ENCODE results near the gene STAU1.
A peak's percentile ranks its signal among the peaks of the same experiment; 100 is the strongest.
"Not testable (repeated sequence)": the region's sequence is repeated elsewhere in the genome, so short reads cannot be mapped to it uniquely, and the experiment has no call there.

STAU1 gene

DNA sequence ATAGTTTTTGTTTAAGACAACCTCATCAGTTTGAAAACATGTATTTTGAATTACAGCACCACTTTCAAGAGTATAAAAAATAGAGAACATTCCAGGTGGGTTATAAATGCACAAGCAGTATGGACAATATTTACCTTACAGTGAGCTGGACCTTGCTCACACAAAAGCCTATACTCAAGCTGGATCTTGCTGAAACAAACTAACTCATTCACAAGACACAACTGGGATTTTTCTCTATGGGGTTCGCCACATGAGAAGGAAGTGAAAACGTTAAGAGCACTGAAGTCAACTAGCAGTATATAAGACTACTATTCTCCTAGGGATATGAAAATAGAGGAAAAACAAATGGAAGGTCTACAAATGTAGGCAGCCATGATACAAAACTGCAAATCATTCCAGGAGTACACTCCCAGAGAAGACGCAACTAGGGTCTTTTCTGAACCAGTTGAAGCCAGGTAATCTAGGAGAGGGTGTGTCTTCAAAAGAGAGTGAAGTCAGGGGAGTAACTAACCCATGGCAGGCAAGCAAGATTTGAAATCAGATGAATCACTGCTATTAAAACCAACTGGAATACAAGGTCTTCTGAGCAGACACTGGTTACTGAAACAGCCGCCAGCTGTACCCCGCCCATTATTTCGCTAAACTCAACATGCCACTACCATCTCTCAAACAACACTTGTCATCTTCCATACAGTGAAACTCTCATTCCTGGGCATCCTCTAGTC is 26.5 kb downstream of the STAU1 start:
- DNase-seq, result no peak

DNA sequence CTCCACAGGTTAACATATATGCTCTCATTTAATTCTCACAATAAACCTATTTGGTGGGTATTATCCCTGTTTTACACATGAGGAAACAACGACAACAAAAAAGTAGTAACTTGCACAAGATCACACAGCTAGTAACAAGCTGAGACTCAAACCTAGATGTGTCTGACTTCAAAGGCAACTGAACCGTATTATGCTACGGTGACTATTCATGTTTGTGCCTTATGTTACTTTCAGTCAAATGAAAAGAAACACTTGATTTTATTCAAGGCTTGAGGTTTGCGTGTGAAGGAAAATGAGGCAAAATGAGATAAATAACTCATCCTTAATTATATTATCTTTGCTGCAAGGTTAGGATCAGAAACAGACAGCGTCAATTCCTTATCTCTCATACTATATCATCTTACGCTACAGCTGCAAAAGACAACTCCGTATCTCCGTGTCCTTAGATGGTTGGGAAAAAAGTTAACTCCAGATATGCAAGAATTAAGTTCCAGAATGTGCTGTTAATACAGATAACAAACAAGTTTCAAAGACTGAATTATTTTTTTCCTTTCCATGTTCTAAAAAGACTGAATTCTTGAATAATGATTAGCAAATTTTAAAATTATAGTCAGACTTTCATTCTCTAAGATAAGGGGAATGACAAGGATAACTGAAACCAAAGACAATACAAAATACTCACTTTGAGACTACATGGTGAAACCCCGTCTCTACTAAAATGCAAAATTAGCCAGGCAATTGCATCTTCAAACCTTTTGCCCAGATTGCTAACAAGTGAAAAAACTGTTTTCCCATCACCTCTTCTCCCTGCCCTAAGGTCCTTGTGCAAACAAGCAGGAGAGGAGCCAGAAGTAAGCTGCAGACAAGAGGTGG is 27.8 kb downstream of the STAU1 start:
- no peak for DNase-seq

DNA sequence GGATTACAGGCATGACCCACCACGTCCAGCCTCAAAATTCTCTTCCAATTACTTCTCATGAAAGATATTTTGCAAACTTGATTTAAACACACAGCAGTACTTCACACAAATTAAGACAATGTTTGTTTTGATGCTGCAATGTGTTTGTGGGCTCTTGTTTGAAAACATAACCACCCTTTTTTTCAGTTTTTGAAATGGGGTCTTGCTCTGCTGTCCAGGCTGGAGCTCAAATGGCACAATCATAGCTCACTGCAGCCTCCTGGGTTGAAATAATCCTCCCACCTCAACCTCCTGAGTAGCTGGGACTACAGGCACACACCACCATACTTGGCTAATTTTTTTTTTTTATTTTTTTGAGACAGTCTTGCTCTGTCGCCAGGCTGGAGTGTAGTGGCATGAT is 31.0 kb downstream of the STAU1 start:
- DNase-seq, result no peak

DNA sequence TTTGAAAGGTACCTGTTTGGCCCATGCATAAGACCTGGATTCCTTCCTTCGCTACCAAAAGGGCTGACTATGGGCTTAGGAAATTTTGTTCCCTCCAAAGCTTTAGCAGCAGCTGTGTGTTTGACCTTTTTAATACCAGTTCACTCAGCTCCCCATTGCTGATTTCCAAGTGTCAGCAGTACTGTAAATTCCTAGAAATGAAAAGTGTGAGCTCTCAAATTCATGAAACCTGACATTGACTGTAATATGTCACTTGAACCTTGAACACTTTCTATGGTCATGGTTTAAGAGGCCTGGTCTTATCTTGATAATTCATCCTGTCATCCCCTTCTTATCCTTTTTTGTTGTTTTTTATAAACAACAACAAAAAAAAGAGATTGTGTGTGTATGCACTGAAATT is 31.7 kb downstream of the STAU1 start:
- DNase-seq, result no peak

DNA sequence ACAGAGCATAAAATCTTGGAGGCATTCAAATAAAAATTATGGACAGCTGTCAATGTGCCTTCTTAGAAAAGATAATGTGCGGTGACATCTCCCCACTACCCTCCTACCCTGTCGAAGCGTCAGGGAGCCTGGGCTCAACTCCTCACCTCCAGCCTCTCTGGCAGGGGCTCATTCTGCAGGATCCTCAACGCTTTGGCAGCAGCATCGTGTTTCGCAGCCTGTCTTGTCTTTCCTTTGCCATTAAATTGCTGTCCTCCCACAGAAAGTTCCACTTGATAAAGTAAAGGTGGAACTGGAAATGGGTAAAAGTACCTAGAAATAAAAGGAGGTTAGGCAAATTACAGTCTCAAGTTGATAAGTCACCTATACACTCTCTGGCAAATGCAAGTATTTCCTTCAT is 36.7 kb downstream of the STAU1 start:
- no peak for DNase-seq

DNA sequence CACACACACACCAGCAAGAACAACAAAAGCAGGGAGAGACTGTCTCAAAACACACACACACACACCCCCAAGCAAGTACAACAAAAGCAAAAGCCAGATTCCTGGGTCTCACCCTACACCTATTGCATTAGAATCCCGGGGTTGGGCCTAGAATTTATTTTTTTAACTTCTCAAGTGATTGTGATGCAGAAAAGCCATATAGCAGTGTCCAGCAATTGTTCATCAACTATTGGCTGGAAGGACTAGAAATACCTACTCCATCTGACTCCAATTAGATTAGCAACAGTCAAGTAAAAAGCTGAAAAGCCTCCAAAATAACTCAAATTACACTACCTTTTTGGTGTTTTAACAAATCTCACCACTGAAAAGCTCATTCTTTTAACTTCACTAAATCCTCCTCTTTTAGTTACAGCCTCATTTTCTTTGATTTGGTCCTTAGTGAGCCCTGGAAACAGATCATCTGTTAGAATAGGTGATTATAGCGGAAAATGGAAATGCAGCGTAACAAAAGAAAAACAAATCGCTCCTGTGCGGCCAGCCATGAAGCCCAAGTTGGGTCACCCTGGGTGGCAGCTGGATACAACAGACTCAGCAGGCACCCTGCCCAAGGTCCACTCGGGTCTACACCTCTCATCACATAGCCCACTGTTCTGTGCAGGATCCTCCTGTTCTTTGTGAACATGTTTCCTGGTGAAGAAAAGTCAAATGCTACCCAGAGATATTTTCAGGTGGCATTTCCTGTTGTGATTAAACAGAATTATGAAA is 38.7 kb downstream of the STAU1 start:
- no peak for DNase-seq

DNA sequence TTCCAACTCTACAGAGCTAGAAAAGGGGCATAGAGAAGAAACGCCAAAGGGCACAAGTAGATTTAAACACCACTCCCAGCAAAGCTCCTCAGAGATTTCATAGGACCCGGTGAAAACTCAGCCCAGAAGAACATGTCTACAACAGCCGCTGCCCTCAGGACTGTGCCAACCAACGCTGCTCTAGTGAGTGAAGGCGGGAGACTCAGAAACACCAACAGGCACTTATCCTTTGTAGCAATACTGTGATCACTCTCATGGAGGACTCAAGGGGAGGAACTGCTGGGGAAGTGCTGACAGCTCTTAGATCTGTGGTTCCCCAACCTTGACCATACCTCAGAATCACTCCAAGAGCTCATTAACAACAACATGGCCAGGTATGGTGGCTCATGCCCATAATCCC is 39.5 kb downstream of the STAU1 start:
- DNase-seq, result no peak

DNA sequence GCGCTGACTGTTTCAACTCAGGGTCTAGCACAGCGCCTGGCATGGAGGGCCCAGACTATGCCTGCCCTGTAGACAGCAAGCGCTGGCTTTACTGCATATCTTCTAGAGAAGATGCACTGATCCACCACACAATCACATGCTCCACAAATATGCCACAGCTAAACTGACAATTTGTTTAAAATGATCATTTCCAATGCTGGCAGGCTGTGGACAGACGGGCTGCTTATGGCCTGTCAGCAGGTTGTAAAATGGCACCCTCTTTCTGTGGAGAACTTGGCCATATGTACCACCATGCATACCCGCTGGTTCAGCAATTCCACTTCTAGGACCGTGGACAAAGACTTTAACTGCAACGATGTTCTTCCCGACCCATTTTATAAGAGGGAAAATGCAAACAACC is 40.8 kb downstream of the STAU1 start:
- DNase-seq, result no peak

DNA sequence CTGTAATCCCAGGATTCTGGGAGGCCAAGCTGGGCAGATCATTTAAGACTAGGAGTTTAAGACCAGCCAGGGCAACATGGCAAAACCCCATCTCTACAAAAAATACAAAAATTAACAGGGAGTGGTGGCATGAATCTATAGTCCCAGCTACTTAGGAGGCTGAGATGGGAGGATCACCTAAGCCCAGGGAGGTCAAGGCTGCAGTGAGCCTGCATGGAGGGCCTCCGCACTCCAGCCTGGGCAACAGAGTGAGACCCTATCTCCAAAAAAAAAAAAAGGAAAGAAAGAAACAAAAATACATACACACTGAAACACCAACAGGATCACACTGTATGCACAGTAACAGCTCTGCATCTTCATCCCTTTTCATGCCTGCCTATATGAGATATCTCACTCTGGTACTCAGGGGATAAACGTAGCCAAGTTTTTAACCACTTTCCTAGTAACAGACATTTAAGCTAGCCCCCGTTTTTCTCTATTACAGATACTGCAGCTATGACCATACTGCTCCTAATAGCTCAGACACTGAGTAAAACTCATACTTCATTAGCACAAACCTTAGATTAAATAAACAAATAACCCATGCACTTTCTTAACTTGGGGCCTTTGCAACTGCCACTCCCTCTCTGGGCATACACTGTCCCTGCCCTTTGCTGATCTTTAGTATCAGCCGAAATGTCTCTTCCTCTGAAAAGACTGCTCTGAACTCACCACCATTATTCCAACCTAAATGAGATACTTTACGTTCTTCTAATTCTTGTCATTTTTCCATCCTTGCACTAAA is 41.5 kb downstream of the STAU1 start:
- no peak for DNase-seq

DNA sequence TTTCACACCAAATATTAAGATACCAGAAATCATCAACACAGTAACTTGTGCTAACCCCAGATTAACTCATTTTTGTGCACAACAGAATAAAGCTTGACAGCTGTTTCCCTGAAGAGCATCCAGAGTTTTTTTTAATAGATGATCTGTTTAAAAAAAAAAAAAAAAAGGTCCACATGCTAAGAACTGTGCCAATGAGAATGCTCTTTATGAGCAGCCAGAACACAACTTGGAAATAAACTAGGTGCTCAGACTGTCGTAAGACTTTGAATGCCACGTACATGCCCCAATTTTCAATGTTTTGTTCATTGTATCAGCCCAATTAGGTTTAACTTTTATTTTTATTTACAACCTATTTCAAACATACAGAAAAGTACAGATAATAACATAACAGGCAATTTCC is 47.3 kb downstream of the STAU1 start:
- no peak for DNase-seq

DNA sequence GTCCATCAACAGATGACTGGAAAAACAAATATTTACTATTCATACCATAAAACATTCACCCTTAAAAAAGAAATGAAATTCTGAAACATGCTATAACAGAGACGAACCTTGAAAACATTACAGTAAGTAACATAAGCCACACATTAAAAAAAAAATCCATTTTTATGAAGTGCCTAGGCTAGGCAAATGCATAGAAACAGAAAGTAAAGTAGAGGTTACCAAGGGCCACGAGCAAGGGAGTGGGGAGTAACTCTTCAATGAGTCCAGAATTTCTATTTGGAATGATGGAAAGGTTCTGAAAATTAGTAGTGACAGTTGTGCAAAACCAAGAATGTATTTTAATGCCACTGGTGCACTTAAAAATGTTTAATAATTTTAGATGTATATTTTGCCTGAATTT is 47.7 kb downstream of the STAU1 start:
- DNase-seq, result no peak

DNA sequence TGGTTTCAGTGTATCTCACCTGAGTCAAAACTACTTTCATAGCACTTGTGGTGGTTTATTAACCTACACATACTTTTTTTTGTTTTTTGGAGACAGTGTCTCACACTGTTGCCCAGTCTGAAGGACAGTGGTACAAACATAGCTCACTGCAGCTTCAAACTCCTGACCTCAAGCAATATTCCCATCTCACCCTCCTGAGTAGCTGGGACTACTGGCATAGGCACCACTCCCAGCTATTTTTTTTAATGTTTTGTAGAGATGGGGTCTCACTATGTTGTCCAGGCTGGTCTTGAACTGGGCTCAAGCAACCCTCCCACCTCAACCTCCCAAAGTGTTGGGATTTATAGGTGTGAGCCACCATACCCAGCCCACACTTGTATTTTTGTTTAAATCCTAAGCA is 49.7 kb downstream of the STAU1 start:
- no peak for DNase-seq

DNA sequence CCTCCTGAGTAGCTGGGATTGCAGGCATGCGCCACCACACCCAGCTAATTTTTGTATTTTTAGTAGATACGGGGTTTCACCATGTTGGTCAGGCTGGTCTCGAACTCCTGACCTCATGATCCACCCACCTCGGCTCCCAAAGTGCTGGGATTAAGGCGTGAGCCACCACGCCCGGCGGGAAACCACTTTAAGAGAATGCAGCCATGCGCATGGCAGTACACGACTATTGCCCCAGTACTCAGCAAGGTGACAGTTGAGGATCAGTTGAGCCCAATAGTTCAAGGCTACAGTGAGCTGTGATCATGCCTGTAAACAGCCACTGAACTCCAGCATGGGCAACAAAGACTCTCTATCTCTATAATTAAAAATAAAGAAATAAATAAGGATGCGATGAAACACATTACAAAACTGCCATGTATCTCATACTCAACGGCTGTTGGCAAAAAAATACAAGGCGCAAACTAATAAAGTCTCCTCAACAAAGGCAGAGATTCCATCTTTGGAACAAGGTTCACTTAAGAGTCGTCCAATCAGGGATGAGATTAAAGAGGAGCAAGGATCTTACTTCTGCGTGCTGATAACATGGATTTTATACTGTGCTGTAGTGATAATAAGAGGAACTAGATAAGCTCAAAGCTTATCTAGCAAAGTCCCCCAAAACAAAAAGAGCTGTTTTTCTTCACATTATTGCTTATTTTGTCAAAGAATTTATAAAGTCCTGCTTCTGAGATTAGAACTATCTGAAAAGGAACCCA is 51.1 kb downstream of the STAU1 start:
- DNase-seq, result no peak

DNA sequence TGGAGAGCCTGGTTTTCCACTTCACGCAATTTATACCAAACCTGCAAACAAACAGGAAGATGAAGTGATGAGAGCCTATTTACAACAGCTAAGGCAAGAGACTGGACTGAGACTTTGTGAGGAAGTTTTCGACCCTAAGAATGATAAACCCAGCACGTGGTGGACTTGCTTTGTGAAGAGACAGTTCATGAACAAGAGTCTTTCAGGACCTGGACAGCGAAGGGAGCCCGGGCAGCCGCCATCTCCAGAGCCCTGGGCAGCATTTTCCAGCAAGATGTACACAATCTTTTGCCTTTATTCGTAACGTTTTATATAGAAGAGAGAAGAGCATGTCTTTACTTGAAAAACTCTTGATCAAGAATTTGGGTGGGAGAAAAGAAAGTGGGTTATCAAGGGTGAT is 53.3 kb downstream of the STAU1 start:
- DNase-seq, result not testable (repeated sequence)

DNA sequence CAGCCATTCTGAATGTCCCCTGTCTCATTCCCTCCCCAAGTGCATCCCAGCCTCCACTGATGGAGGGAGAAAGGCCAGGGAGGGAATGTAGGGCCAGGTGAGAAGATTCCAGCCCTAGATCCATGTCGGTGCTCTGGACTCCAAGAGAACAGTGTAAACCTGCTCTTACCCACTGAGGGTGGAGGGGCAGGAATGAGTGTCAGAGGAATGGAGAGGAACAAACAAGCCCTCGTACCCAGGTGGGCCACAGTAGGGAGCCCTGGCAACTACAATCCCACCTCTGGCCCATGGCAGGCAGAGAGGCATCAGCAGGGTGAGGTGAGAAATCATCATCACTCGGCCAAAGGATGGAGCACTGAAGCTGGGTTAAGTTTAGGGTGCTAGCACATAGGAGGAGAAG is 54.6 kb downstream of the STAU1 start:
- DNase-seq, result no peak

DNA sequence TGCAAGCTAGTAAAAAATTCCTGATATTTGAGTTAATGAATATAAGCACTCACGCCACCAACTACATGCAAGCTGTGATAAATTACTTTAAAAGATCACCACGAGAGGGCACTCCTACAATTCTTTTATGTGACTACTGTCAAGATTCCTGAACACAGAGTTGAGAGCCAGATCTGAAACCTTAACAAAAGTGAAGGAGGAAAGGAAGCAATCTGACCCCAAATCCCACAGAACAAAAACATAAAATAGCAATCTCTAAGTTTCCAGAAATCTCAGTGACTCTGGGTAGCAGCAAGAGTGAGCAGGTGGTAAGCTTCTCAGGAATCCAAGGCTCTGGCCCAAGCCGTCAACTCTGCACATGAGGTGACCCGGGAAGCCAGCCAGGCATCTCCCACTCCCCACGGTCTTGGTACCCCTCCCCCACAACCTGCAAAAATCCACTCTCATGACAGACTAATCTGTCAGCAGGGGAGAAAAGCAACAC is 55.1 kb downstream of the STAU1 start:
- DNase-seq, result peak; percentile 50

DNA sequence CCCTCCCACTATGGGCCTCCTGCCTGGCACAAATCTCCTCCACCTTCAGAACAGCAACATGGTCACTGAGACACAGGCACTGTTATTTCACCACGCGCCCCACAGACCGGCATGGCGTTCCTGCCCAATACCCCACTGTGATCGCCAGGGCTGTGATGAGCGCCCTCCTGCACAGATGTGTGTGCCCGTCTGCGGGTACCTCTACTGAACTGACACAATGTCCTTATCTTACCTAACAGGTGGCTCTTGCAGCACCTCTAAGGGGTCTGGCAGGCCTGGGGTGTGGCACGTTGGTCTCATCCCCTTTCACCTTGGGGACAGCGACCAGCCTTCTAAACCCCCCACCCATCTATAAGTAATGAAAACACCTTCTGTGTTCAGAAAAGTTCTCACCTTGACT is 64.2 kb downstream of the STAU1 start:
- no peak for DNase-seq

DNA sequence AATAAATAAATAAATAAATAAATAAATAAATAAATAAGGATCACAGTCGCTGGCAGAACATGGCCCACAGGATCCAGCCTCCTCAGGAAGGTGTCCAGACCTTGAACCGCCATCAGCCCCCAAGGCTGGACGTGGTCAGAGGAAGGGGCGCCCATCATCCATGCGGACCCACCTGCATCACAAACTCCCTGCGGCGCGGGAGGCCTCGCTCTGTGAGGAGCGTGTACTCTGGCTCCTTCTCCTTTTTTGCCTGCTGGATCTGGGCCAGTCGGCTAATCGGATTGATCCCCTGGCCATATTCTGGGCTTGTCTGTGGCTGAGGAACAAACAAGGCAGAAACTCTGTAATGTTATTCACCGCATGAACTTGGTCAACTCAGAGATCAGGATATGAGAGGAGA is 65.2 kb downstream of the STAU1 start:
- no peak for DNase-seq

DNA sequence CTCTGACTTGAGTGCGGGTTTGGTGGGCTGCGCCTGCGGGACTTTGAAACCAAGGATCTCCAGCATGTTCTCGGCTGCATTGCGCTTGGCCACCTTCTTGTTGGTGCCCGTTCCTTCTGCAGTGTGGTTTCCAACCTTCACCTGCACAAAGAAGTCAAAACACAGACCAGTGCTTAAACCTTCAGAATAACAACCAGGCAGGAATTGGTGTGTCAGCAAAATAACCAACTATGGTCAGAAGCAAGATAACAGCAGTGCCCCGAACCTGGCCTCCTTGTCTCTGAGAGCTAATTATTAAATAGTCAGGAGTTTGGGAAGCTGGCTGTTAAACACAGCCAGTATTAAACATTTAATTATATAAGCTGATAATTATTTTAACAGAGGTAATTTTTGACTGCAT is 68.1 kb downstream of the STAU1 start:
- DNase-seq, result no peak

DNA sequence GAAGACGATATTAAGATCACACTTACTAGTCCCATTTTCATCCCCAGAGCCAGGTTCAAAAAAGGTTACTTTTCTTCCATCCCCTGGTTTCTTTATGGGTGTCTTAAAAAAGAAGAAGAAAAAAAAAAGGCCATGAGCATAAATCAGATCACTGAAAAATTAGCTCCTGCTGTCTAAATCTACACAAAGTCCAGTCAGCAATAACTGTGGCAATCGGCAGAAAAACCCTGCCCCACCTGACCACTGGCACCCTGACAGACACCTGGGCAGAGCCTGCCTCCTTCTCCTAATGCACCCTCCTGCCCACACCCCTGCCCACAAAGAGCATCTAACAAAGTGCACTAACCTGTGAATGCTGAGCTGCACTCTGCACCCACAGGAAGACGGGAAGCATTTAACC is 69.8 kb downstream of the STAU1 start:
- no peak for DNase-seq

DNA sequence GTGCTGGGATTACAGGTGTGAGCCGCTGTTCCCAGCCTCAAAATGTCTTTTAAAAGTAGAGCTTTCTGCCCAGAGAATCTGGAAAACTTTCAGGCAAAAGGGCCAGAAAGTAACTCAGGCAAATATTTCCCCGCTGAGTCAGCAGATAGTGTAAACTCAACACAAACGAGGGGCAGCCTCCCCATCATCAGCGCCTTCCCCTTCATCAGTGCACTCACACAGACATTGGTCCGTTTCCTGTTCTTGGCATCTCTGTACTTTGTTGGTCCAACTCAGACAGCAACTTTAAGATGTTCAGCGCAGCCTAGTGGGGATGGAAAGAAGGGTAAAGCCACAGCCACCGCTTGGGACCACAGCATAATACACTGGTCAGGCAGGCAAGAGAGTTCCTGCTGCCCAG is 72.6 kb downstream of the STAU1 start:
- DNase-seq, result no peak
